Jurkat, Clone E6-1 (cell line): ENCODE data around the gene TMEM163.
"Not testable (repeated sequence)": the region's sequence is repeated elsewhere in the genome, so short reads cannot be mapped to it uniquely, and the experiment has no call there.

Source experiments
- DNase-seq: peaks from one replicate; pipeline ENCODE4 v3.0.0-alpha.2; 2011; ENCODE audit warnings: low read depth, low spot score
- H3K4me3 ChIP-seq: 2 replicates; pipeline ENCODE4 v1.5.1; 2011; ENCODE audit warnings: mild to moderate bottlenecking, low read length, control low read depth, moderate library complexity

TMEM163 gene

GRCh38 chr2:134634054-134634753, 84.6 kb downstream of the TMEM163 start:
- peak; percentile 19 for DNase-seq
- H3K4me3 ChIP-seq: no peak overlapping the region

- H3K4me3 ChIP-seq: no peak overlapping the region
- DNase-seq: no peak
Observed at GRCh38 chr2:134630504-134631159, 88.2 kb downstream of the TMEM163 start.

GRCh38 chr2:134628453-134628852, 90.3 kb downstream of the TMEM163 start:
- DNase-seq: no peak
- H3K4me3 ChIP-seq: no peak overlapping the region

- no peak overlapping the region for H3K4me3 ChIP-seq
- DNase-seq: no peak
Observed at GRCh38 chr2:134626781-134627180, 92.0 kb downstream of the TMEM163 start.

- DNase-seq: no peak
- no peak overlapping the region for H3K4me3 ChIP-seq
Observed at GRCh38 chr2:134625311-134625710, 93.5 kb downstream of the TMEM163 start.

- no peak for DNase-seq
Observed at GRCh38 chr2:134623796-134624195, 95.0 kb downstream of the TMEM163 start.

GRCh38 chr2:134623046-134623445, 95.8 kb downstream of the TMEM163 start:
- no peak overlapping the region for H3K4me3 ChIP-seq
- no peak for DNase-seq

More at GRCh38 chr2:134623796-134624195, 95.0 kb downstream of the TMEM163 start:
- no peak overlapping the region for H3K4me3 ChIP-seq

- H3K4me3 ChIP-seq: no peak overlapping the region
- no peak for DNase-seq
Observed at GRCh38 chr2:134621939-134622705, 96.7 kb downstream of the TMEM163 start.

GRCh38 chr2:134619250-134619649, 99.5 kb downstream of the TMEM163 start:
- no peak for DNase-seq
- no peak overlapping the region for H3K4me3 ChIP-seq

GRCh38 chr2:134615480-134615879, 103.3 kb downstream of the TMEM163 start:
- H3K4me3 ChIP-seq, DNase-seq: not testable (repeated sequence)

GRCh38 chr2:134611316-134611715, 107.5 kb downstream of the TMEM163 start:
- no peak overlapping the region for H3K4me3 ChIP-seq
- no peak for DNase-seq

GRCh38 chr2:134610871-134611270, 107.9 kb downstream of the TMEM163 start:
- DNase-seq: no peak
- H3K4me3 ChIP-seq: no peak overlapping the region

- no peak for DNase-seq
- no peak overlapping the region for H3K4me3 ChIP-seq
Observed at GRCh38 chr2:134609924-134610513, 108.8 kb downstream of the TMEM163 start.

- H3K4me3 ChIP-seq: no peak overlapping the region
- no peak for DNase-seq
Observed at GRCh38 chr2:134603966-134604365, 114.8 kb downstream of the TMEM163 start.

GRCh38 chr2:134602666-134603065, 116.1 kb downstream of the TMEM163 start:
- DNase-seq: no peak
- no peak overlapping the region for H3K4me3 ChIP-seq

- H3K4me3 ChIP-seq: no peak overlapping the region
- DNase-seq: no peak
Observed at GRCh38 chr2:134601264-134601663, 117.5 kb downstream of the TMEM163 start.

- no peak overlapping the region for H3K4me3 ChIP-seq
- DNase-seq: no peak
Observed at GRCh38 chr2:134600208-134600607, 118.6 kb downstream of the TMEM163 start.

- no peak overlapping the region for H3K4me3 ChIP-seq
- DNase-seq: no peak
Observed at GRCh38 chr2:134599236-134599635, 119.6 kb downstream of the TMEM163 start.

- no peak for DNase-seq
- H3K4me3 ChIP-seq: no peak overlapping the region
Observed at GRCh38 chr2:134594399-134594798, 124.4 kb downstream of the TMEM163 start.

- no peak for DNase-seq
- H3K4me3 ChIP-seq: no peak overlapping the region
Observed at GRCh38 chr2:134593519-134593918, 125.3 kb downstream of the TMEM163 start.
